ENCODE measurements around the gene NTRK2.

Gene NTRK2

GRCh38 chr9:84780385-84780784, 110.9 kb downstream of the NTRK2 start:
- DNase-seq (ENCODE audit: low spot score), result no peak

- no peak for DNase-seq (ENCODE audit: low spot score)
These were observed 111.9 kb downstream of the NTRK2 start for GRCh38 chr9:84781458-84781857.

GRCh38 chr9:84781931-84782866, 112.7 kb downstream of the NTRK2 start:
- no peak for DNase-seq (ENCODE audit: low spot score)

DNA sequence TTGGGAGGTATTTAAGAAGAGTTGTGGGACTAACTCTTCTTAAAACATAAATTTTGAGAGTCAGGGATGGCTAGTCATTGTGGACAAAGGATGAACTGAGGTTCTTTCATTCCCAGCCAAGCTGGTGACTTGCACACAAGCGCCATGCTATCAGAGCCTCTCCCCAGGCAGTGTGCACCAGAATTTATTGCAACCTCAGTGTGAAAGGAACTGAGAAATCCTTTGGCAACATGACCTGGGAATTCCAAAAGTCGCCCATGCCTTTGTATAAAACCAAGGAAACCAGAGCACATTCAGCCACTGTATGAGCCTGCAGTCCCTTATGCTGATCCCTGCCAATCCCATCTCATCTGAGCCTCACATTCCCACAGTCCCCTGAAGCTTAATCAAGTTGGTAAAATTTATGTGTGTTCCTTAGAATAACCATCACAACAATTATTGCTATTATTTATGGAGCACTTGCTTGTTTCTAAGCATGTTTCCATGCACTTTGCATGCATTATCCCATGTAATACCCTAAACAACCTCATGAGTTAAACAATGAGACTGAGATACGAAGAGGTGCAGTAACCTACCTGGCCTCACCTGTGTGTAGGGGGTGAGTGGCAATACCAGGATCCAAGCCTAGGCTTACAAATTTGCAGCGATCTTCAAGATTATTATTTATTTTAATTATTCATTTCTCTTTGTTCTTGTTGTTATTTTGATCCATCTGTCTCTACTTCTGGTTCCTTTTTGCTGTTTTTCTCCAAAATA, 116.4 kb downstream of the NTRK2 start:
- no peak for DNase-seq (ENCODE audit: low spot score)

DNA sequence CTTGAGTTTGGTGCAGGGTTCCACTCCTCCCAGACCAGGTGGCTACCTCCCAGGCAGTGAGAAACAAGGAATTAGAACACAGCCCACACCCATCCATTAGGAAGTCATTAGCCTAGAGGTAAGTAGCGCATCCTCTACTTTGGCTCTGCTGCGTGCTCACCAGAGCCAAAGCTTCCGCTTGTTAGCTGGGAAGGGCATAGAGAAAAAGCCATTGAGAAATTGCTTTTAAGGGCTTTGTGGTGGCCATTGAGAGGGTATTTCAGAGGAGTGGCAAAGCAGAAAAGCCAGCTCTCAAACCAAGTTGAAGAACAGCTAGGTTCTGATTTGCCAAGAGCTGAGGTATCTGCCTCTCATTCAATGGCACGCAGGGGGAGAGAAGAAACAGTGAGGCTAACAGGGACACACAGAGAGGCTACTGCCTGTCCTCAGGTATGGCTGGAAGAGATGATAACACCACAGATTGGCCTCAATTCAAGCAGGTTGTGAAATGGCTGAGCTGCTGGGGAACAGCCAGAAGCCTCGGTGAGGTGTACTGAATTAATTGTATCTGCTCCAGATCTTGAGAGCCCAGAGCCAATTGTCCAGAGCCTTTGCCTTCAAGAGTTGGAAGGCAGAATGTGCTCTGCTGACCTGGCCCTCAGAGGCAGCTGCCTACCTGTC, 119.4 kb downstream of the NTRK2 start:
- DNase-seq (ENCODE audit: low spot score), result no peak

DNA sequence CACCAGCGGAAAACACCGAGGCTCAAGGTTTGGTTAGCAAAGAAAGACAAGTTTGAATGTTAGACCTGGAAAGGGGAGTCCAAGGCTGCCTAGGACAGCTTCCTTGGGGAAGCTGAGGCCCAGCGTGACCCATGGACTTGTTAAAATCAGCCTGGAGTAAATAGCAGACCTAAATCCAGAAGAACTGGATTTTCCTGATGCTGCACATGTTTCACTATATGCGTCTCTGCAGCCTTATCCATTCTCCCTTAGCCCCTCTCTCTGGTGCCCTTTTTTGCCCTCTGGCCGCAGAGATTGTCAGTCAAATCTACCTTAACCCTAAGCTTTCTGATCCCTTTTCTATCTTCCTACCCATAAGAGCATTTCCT, 119.9 kb downstream of the NTRK2 start:
- DNase-seq (ENCODE audit: low spot score), result no peak

GRCh38 chr9:84791643-84792042, 122.1 kb downstream of the NTRK2 start:
- DNase-seq (ENCODE audit: low spot score), result no peak

- no peak for DNase-seq (ENCODE audit: low spot score)
These were observed 123.7 kb downstream of the NTRK2 start for GRCh38 chr9:84793251-84793650.

- DNase-seq (ENCODE audit: low spot score), result no peak
These were observed 125.6 kb downstream of the NTRK2 start for GRCh38 chr9:84794981-84795637.

- no peak for DNase-seq (ENCODE audit: low spot score)
These were observed 126.9 kb downstream of the NTRK2 start for GRCh38 chr9:84796404-84796803.

- no peak for DNase-seq (ENCODE audit: low spot score)
These were observed 129.7 kb downstream of the NTRK2 start for GRCh38 chr9:84799251-84799650.

- no peak for DNase-seq (ENCODE audit: low spot score)
These were observed 135.6 kb downstream of the NTRK2 start for GRCh38 chr9:84804951-84805694.

DNA sequence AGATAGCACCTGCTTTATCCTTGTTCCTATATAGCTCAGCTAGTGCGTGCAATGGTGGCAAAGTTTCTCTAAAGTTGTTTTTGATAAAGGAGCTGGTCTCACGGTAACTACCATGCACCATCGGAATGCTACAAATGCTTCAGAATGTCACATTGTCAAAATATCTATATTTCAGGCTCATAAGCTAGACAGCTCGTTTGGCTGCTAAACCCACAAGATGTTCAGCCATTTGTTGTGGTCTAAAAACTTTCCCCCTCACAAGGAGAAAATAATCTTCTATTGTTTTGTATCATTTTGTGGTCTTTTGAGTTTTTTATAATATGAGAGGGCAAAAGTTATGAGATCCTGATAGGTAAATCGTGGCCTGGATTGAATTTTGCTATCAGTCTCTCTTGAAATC, 137.9 kb downstream of the NTRK2 start:
- no peak for DNase-seq (ENCODE audit: low spot score)

DNA sequence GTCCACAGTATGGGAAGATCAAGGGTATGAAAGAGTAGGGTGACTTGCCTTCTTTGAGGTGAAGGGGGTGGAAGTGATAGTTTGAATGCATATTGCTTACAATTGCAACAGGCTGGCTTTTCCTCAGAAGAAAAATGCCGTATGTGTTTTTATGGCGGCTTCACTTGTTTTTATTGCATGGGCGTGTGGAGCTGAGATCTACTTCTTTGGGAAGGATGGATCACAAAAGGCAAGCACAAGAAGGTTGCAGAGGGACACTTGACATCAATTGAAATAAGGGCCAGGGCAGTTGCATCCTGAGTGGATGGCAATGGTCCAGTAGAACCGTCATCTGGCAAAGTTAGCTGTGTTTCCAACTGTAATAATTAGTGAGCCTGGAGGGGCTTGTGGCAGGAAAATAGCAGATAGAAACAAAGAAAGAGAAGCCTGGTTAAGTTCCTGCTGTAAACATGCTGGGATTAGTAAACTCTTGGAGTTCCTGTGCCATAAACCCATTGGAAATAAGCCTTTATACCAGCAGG, 138.4 kb downstream of the NTRK2 start:
- DNase-seq (ENCODE audit: low spot score), result no peak

DNA sequence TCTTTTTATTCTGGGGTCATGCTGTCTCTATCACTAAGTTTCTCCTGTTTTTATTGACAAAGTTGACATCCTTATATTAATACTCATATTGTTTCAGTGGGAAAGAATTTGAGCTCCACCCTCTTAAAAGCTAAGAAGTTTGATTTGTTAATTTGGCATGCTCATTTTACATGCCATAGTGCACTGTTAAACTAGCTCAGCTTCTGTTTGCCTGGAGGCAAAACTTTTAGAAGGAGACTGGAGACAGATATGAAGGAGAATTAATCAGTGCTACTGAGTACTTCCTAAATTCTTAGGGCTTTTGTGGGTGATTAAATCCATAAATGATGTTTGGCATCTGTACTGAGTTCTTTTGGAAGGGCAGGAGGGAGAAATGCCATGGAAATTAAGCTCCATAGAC, 138.9 kb downstream of the NTRK2 start:
- no peak for DNase-seq (ENCODE audit: low spot score)

DNA sequence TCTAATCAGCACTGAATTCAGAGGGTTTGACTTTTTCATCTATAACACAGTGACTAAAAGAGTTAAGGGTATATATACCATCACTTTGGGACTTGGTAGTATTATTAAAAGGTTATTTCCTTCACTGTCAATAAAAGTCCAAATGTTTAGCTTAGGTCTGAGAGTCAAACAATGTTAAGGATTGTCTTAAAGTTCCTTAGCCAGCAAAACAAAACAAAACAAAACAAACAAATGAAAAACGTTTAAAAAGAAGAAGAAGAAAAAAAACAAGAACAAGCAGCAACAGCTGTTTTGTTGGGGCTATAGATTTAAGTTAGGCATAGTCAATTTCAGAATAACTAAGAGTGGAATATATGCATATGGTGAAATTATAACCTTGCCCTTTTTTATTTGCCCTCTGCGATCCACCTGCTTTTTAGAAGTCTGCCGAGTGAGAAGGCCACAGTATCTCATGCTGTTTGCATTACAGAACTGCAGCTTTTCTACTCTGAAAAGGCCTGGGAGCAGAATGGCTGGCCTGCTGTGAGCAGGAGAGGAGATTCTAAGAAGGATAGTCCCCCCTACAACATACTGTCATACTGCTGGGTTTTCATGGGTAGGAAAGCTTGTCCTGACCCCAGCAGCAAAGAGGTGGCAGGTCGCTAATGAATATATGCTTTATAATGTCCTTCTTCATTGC, 141.7 kb downstream of the NTRK2 start:
- no peak for DNase-seq (ENCODE audit: low spot score)

- no peak for DNase-seq (ENCODE audit: low spot score)
These were observed 142.2 kb downstream of the NTRK2 start for GRCh38 chr9:84811751-84812074.

GRCh38 chr9:84812355-84812754, 142.8 kb downstream of the NTRK2 start:
- DNase-seq (ENCODE audit: low spot score), result no peak

DNA sequence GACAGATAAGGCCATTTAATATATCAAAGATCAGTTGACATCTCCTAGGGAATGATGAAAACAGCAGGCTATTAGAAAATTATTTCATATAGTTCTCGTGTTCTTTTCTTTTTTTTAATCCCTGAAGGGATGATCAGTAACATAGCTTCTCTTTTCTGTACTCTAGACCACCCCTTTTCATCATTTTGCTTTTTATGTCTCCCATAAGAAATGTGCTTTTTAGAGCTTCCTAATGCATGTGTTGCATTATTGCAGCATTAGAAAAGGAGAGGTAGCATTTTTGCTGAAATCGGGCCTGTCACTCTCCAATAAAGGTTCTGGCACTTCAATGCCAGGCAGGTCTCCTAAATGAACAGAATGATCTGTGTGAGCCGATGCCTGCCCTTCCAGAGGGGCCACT, 143.3 kb downstream of the NTRK2 start:
- no peak for DNase-seq (ENCODE audit: low spot score)

DNA sequence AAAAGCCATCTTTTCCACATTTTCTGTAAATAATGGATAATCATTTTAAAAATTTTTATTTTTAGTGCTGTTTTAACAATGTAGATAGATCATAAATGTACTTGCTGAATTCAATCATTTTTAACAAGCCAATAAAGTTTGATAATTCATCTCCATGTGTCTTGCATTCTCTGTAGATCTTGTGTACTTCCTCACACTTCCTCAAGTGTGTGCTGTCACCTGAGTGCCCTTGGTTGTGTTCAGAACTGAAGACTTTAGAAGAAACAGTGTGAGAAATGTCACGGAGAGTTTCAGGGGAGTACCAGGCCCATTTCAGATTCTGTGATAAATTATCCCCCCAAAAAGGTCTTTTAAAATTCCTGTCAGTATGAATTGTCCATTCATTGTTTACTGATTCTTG, 146.0 kb downstream of the NTRK2 start:
- no peak for DNase-seq (ENCODE audit: low spot score)

DNA sequence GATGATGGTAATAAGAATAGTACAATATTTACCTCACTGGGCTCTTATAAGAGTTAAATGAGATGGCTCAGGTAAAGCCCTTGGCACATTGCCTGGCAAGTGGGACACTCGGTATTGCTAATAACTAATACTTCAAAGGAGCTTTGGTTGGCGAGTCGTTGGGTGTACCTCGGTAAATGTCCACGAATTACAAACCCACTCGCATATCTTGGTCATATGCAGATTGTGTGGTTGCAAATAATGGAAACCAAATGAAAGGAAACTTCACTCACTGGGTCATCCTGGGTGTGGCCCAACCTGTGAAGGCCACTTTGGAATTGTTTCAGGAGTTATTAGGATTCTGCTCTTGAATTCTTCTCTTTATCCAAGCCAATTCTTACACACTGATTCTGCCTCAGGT, 147.5 kb downstream of the NTRK2 start:
- DNase-seq (ENCODE audit: low spot score), result no peak

Data from D341Med (cell line).